ENCODE results near the gene SNAPC2.
"Not testable (repeated sequence)": the region's sequence is repeated elsewhere in the genome, so short reads cannot be mapped to it uniquely, and the experiment has no call there.

The SNAPC2 gene

DNA sequence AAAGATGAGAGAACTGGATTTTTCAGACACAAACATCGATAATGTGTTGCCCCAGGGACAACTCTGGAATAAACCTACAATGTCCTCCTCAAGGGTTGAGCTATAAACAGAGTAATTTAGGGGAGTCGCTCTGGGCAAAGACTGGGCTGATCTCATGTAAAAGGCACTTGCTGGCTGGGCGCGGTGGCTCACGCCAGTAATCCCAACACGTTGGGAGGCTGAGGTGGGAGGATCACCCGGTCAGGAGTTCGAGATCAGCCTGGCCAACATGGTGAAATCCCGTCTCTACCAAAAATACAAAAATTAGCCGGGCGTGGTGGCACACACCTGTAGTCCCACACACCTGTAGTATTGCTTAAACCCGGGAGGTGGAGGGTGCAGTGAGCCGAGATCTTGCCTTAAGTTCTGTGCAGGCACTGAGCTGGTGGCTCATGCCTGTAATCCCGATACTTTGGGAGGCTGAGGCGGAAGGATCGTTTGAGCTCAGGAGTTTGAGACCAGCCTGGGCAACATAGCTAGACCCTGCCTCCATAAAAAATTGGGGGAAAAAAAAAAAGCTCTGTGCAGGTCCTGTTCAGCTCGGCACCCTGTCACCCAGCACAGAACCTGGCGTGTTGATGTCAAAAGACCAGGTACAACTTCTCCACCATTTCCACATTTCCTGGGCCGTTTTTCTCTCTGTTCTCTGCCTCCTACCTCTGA lies 21.9 kb downstream of the SNAPC2 start:
- ATAC-seq: no peak

DNA sequence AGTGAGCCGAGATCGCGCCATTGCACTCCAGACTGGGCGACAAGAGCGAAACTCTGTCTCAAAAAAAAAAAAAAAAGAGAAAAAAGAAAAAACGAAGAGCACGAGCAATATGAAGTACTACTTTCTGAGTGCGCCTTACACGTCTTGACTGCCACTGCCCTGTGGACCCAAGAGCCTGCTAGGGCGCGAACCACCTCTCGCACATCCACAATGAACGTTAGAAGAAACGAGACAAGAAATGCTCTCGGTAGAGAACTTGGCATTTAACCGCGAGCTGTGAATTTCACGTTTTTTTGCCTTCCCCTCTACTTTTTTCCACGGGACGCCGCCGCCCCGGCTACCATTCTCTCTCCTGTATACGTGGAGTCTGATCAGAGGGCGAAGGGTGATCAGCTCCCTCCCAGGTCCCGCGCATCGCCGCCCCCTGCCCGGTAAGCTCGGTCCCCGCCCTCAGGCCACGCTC lies 22.9 kb downstream of the SNAPC2 start:
- peak; percentile 6 to 7 for ATAC-seq

DNA sequence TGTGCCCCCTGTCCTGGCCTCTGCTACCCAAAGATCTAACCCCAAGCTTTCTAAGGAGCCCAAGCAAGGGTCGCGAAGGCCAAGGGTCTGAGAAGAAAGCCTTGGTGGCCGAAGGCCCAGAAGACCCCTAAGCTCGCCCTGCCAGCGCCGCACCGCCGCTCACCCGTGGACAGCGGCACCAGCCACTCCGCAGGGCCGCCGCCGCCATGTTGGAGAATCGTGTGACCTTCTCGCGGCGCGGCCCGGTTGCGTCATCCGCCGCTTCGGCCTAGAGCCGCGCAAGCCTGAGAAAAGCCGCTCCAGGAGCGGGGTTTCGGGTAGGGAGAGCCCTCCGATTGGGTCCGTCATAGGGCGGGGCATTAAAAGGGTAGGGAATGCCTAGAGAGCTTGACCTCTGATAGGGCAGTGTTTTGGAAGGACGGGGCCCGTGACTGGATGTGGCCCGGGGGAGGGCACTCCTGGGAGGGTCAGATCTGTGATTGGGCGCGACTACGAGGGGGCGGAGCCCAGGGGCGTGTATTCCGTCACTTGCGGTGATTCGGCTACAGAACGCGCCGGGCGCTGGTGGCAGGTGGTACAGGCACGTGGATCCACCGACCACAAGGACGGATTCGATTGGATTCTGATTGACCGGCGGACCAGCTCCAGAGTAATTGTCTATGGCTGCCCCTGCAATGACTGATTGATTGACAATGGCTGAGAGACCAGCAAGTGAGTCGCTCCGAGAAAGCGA lies 23.5 kb downstream of the SNAPC2 start, which contains the start of gene TIMM44:
TSS of gene TIMM44 (minus strand) at position 223 of the 733 bp plus-strand sequence. CDS start at position 208, 15 bp downstream.
- ATAC-seq: peak; percentile 98

DNA sequence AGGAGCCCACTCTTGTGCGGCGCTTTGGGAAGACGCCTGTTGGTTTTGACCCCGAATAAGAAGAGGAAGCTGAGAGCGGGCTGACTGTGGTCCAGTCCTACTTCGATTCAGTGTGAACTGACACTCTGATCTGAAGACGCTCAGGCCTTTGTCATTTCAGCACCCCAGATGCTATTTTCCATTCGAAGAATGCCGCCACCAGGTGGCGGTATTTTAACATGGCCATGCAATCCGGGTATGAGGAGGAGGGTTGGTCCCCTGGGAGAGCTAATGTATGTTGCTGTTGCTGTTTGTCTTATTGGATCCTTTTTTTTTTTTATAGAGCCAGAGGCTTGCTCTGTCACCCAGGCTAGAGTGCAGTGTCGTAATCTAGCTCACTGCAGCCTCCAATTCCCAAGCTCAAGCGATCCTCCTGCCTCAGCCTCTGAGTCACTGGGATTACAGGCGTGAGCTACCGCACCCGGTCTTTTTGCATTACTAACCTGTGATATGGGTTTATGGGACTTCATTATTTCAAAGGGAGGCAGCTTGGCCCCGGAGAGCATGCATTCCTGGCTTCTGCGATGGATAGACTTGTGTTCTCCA lies 24.1 kb downstream of the SNAPC2 start:
- peak; percentile 40 to 51 for ATAC-seq

DNA sequence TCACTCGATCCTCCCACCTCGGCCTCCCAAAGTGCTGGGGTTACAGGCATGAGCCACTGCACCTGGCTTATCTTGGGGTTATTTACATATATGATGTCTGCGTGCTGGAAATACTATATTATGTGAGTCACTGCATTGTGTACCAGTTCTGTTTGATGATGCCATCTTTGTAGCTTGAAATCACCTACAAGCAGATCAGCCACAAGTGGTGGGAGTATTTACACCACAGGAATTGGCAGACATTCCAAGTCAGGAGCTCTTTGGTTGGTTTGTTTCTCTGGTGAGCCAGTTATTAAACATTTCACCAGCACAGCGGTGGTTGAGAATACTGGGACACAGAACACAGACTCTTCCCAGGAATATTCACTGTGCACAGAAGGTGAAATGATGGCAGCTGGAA lies 27.8 kb downstream of the SNAPC2 start:
- no peak for ATAC-seq

DNA sequence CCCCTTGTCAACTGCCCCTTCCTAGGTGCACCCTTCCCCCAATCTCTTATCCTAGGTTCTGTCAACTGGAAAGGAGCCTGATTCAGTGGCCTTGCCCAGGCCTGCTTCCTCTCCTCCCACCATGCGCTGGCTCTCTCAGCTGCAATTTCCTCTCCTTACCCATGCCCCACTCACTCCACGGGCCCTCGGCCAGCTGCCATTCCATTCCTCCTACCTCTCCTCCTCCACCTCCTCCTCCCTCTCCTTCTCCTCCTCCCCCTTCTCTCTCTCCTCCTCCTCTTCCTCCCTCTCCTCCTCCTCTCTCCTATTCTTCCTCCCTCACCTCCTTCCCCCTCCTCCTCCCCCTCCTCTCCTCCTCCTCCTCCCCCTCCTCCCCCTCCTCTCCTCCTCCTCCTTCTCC lies 32.9 kb downstream of the SNAPC2 start:
- ATAC-seq: no peak

DNA sequence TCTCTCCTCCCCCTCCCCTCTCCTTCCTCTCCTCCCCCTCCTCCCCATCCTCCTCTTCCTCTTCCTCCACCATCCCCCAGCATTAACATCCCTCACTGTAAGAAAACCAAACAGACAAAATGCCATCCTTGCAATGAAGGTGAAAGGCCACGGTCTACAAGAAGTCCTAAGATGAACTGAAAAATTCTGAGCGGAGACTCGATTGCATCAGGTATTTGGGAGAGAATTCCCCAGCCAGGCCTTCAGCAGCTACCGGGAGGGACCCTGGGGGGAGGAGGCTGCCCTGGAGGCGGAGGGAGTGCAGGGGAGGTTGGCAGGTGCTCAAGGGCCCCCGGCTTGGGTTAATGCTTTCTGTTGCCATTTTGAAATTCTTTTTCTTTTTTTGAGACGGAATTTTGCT lies 33.4 kb downstream of the SNAPC2 start:
- no peak for ATAC-seq

DNA sequence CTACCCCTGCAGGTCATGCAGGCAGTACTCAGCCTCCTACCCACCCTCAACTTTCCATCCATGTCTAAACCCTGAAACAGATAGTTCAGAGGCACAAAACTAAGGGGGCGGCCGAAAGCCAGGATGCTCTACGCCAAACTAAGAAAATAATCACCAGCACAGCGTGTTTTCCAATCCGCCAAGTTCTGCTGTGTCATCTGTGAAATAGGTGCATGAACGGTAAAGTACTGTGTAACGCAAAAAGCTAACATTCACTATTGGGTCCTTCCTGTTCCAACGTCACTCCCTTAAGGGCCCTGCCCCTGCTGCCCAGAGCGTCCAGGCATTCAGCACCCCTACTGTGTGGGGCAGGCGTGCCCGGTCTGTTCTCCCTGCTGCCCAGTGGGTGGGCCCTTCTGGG lies 35.6 kb downstream of the SNAPC2 start:
- no peak for ATAC-seq

DNA sequence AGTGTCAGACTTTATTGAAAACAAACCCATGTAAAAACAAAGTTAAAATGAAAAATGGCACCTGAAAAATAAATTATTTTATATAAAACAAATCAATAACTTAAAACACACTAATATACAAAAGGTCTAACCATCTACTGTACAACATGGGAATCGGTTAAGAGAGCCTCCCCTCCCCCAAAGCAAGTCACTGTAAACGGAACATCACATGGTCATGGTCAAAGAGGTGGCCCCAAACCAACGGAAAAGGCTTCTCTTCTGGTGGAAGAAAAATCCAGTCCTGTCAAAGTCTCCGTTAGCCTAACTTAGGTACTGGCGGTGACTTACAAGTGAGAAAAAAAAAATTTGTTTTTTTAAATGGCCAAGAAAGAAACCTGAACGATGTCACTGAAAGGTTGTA lies 39.1 kb downstream of the SNAPC2 start:
- no peak for ATAC-seq

DNA sequence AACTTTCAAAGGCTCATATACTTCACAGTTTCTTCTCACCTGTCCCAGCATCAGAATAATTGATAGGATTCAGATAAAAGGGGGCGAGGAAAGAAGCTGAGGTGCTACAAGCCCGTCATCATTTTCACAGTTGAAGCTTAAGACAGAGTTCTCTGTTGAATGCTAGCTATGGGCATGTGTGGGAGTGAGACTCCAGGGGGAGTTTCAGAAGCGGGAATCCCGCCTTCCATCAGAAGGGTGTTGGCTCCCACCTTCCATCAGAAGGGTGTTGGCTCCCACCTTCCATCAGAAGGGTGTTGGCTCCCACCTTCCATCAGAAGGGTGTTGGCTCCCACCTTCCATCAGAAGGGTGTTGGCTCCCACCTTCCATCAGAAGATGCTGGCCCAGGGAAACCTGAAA lies 40.9 kb downstream of the SNAPC2 start:
- not testable (repeated sequence) for ATAC-seq

DNA sequence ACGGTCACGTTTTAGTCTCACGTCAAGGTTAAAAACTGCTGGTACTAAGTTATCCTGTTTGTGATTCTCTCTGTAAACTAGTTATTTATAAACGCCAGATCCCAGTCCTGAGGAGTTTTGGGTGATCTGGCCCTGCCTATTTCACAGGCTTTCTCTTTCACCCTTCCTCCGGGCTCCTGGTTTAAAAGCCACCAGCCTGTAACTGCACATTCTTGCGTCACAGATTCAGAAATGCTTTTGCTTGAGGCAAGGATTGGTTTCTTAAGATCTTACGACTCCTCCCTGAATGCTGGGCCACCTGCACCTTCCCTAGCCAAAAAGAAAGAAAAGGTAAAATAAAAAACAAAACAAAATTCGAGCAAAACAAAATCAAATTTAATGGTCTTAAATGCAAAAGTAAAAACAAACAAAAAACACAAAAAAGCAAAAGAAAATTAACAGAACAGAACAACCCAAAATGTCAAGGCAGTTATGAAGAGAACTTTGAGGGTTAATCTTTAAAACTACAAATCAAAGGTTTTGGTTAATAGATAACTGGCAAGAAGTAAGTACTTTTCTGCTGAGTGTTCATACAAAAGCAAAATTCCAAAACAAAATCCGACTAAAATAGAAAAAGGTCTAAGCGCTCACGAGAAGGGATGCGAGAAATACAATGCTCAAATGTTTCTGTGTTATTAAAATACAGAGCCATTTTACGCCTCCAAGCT lies 41.9 kb downstream of the SNAPC2 start:
- ATAC-seq: no peak

DNA sequence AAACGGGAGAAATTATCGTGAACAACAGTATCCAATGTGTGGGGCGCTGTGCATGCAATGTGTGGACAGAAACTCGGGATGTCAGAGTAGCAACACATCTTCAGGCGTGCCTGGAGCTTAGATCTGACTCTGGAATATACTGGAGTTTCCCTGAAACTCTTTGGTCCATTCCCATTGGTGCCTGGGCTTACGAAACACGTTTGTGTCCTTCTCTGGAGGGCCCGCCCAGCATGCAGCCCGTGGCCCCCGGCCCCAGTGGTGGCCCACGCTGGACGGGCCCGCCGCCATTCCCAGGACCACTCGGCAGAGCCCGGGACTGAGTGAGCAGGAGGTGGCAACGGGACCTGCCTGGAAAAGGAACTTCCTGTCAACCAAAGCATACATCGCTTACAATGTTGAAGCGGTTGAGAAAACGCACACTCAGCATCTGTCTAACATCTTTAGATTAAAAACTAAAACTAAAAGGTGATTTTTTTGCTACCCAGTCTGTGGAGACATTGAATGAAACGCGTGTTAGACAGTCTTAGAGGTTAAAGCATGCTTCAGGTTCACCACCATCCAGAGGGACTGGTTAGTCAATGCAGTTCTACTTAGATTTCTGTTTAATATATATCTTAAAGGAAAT lies 42.6 kb downstream of the SNAPC2 start:
- ATAC-seq: no peak

DNA sequence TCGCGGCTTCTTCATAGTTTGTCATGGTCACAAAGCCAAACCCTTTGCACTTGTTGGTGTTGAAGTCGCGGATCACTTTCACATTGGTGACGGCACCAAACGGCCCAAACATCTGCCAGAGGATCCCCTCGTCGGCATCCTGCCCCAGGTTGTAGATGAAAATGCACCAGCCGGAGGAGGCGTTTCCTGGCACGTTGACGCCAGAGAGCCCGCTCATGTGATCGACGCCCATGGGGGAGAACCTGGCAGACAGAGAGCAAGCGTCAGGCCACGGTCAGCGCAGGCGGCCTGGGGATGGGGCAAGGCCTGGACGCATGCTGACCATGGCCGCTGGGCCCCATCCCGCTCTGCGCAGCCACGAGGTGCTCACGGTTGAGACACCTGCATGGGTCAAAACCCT lies 43.4 kb downstream of the SNAPC2 start:
- ATAC-seq: no peak

DNA sequence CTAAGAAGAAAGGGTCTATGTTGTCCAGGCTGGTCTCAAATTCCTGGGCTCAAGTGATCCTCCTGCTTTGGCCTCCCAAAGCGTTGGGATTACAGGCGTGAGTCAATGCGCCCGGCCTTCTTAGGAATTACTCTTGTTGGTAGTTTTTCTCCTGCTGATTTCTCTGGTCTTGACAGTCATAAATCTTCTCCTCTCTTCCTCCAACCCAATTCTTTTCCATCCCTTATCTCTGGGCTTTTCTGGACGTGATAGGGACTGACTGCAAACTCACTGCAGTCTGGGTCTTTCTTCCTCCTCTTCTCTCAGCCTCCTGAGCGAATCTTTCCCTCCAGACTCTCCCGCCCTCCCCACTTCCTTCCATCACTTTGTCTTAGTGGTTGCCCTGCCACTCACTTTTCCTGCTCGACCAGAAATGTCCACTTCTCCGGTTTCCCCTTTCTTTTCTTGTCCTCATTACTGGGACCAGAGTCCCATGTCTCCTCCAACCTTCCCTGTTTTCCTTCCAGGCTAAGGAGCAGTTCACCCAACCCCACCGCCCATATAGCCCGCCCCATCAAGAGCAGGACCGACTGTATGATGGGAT lies 45.2 kb downstream of the SNAPC2 start:
- ATAC-seq: no peak

DNA sequence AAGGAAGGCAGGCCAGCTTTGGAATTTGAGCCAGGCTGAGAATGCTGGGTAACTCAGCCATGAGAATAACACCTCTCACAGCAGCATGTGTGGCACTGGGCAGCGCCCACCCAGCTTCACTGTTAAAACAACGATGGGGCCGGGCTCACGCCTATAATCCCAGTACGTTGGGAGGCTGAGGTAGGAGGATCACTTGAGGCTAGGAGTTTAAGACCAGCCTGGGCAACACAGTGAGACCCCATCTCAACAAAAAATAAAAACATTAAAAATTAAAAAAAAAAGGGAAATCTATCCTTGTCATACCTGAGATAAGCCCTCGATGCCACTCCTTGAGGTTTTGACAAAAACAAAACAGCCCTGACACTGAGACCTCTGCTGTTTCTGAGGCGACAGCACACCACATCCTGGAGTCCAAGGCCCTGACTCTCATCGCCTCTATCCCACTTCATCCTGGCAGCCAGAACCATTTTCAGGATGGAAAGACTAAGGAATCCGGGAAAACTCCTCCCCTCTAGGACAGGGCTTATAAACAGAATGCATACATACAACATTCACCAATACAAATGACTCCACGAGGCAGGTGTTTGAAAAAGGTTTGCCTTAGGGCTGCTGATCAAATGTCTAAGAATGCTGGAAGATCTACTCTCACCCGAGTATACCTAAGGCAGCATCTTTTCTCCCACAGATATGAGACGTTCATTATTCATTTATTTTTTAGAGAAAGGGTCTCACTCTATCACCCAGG lies 46.0 kb downstream of the SNAPC2 start:
- no peak for ATAC-seq

DNA sequence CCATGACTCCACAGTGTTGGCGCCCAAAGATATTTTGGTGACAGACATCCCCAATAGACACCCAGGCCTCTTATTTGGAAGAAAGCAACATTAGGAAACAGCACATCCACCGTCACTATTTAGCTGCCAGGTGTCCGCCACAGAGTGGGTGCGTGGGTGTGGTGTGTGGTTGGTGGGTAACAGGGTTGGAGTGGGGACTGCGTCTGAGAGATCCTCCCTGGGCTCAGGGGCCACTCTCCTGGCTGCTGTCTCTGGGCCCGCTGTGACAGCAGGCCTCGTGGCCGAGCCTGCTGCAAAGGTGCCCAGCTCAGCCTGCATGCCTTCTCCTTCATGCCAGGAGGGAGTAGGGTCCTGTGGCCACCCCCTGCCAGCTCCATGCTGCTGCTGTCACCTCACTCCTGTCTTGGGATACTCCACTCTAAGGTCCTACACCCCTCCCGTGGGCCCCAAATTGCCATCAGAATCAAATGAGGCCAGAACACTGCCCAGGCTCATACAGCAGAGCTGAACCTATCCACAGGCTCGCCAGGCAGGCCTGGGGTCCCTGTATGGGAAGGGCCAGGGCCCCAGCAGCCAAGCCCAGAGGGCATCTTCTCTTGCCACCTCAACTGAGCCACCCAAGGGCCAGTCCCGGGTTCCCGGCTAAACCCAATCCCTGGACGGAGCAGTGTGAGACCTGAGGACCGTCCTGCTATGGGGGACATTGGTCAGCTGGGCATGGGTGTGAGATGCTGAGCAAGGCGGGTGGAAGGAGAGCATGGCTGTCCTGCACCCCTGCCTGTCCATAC lies 48.1 kb downstream of the SNAPC2 start:
- ATAC-seq: no peak

DNA sequence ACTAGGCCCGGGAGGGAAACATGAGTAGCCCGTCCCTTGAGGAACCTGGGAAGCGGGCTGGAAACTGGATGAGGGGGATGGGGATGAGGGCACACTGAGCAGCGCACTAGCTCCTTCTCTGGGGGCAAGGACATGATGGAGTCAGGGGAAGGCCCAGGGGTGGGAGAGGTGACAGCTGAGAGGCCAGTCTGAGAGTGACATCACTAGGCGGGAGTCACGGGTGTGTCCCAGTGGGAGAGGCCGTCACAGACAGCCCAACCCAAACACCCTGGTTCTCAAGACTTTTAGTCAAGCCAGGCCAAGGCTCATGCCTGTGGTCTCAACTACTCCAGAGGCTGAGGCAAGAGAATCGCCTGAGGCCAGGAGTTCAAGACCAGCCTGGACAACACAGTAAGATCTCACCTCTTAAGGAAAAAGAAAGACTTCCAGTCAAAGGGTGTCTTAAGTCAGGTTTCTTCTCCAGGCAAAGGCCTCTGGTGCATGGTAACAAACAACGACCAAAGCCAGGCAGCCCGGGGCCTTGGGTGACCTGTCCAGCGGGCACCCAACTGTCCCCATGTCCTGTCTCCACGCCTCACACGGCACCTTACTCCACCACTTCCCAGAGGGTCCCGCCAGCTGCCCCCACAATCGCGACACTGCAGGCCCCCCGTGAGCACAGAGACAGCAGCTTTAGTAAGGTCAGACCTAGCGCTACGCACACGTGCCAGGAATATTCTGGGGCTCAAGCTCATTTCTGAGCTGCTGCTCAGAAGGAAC lies 48.8 kb downstream of the SNAPC2 start:
- no peak for ATAC-seq

DNA sequence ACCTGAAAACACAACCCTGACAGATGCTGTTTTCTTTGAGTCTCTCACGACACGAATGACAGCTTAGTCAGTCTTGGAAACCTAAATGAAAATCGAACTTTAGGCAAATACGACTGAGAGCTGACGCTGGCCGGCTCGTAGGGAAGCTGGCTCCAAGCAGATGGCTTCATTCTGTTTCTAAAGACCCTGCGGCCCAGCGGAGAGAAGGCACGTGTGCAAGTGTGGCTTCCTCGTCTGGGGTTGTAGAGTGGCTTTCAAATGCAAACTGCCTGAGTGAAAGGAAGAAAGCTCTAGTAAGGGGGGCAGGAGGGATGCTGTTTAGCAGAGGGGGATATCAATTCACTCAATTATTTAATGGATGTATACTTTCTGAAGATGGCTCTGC lies 49.4 kb downstream of the SNAPC2 start:
- ATAC-seq: no peak

DNA sequence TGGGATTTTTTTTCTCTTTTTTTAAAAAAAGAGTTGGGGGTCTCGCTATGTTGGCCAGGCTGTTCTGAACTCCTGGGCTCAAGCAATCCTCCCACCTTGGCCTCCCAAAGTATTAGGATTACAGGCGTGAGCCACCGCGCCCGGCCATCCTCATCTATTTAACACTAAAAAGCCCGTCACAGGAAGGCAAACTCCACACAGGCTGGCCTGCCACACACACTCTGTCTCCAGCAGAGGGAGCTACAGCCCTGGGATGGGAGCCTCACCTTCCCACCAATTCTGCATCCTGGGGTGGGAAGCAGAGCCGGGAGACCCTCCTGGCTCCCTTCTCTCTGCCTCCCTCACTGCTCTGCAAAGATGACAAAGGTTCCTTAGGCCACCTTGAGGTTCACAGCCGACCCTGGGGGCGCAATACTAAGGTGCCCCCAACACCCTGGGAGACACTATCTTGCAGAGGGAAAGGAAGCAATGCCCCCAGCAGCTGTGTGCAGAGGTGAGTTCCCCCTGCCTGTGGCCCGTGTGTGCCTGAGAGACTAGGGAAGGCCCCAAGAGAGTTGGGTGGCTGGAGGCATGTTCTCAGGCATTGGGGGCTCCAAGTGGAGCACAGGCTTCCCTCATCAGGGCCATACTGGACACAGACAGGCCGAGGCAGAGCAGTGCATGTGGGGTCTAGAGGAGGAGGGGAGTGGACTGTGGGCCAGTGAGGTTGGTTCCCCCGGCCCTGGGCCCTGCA lies 50.7 kb downstream of the SNAPC2 start:
- no peak for ATAC-seq

Data from activated CD4-positive, CD25-positive, alpha-beta regulatory T cell treated with anti-CD3 and anti-CD28 coated beads, Interleukin-2, amount 50 U/mL, for 24 hours (primary cell).